ENCODE measurements around the gene GDF9.

GDF9 gene

DNA sequence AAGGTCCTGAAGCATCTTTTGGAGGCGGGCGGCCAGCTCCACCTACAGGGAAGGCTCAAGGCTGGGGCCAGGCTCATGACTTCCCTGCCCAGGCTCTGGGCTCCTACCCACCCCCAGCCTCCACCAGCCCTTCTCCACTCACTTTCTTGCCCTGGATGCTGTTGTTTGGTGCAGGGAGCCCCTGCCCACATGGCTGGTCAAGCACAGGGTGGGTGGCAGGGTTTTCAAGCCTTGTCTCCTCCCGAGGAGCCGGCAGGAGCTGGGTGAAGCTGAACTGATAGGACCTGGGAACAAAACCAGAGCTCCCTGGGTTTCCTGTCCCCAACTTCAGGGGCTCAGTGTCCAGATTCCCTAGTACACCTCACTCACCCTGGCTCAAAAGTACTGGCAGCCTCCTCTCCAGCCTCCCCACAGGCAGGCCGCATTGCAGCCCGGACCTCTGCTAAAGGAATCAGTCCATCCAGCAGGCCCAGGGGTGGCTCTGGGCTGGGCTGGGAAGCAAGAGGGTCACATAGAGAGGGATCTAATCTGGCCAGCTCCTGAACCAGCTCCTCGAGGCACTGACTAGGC, 42.7 kb downstream of the GDF9 start:
- H3K36me3 Mint-ChIP-seq (ENCODE audit: low read depth), result peaks cover 4% of the 10 kb centered on the region
- H3K27me3 Mint-ChIP-seq (ENCODE audit: low read depth), result peaks cover 65% of the 10 kb centered on the region
- no peaks in the 10 kb centered on the region for H3K9me3 Mint-ChIP-seq
- H3K4me3 Mint-ChIP-seq, result no peak overlapping the region
- H3K27ac Mint-ChIP-seq, result no peak overlapping the region
- H3K4me1 Mint-ChIP-seq (ENCODE audit: low read depth), result peaks cover 20% of the 10 kb centered on the region

DNA sequence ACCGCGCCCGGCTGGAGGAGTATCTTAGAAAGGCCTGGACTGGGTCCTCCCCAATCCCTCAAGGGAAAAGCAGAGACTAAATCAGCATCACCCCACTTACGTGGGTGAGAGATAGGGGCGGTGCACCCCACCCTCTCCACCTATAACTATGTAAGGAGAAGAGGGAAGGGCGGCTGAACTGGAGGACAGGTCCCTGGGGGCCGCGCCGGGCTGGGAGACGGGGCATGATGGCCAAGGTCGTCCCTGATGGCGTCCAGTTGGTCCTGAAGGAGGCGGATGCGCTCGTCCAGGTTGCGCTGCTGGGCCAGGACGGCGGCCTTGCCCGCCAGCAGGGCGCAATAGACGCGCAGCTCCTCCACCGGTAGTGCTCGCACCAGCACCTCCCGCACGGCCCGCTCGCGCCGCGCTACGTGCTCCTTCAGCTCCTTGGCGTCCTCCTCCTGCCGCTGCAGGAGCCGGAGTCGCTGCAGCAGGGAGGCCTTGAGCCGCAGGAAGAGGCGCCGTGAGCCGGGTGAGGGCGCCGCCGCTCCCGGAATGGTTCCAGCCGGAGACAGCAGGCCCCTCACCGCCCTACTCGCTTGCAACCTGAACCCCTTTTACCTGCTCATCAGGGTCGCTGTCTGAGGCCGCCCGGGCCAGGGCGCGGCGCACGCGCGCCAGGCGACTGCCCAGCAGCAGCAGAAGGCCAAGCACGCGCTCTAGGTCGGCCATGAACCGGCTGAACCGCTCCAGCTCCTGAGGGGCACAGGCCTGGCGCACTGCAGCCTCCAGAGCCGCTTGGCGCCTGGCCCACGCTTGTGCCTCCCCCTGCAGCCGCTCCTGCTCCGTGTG, 43.4 kb downstream of the GDF9 start:
- H3K36me3 Mint-ChIP-seq (ENCODE audit: low read depth), result peaks cover 4% of the 10 kb centered on the region
- H3K4me1 Mint-ChIP-seq (ENCODE audit: low read depth), result peaks cover 20% of the 10 kb centered on the region
- H3K27me3 Mint-ChIP-seq (ENCODE audit: low read depth), result peaks cover 59% of the 10 kb centered on the region
- H3K27ac Mint-ChIP-seq, result no peak overlapping the region
- no peaks in the 10 kb centered on the region for H3K9me3 Mint-ChIP-seq
- H3K4me3 Mint-ChIP-seq, result peak overlapping the region; percentile 25

DNA sequence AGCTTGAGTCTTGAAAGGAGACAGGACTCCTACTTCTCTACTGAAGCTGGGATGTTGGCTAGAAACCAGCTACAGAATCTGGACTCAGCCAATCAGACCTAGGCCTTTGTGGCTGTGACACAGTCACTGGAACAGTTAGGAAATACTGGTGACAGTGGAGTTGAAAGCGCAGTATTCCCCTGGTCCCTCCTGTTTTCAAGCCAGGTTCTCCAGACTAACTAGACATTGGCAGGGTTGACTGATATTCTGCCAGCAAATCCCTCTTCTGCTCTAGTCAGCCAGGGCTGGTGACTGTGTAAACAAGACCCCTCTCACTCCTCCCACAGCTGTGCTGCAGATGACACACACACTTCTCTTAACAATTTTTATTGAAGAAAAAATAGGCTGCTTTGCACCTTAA, 44.5 kb downstream of the GDF9 start:
- H3K36me3 Mint-ChIP-seq (ENCODE audit: low read depth), result peaks cover 4% of the 10 kb centered on the region
- no peak overlapping the region for H3K27ac Mint-ChIP-seq
- peaks cover 15% of the 10 kb centered on the region for H3K4me1 Mint-ChIP-seq (ENCODE audit: low read depth)
- H3K27me3 Mint-ChIP-seq (ENCODE audit: low read depth), result peaks cover 53% of the 10 kb centered on the region
- no peak overlapping the region for H3K4me3 Mint-ChIP-seq
- H3K9me3 Mint-ChIP-seq, result no peaks in the 10 kb centered on the region

DNA sequence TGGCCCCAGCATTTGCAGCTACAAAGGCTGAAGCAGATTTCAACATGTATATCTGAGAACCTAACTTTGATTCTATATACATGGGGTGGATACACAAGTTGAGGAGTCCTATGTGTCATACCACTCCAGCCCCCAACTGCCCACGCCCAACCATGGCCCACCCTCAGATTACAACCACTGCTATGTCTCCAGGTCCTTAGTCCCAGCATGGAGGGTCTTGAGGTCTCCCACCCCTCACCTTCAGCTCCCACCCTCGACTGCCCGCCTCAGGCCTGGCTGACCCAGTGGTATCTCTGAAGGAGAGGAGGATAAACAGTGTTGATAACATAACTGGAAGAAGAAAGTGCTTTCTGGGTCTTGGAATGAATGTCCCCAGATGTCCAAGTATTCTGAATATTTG, 44.9 kb downstream of the GDF9 start:
- H3K9me3 Mint-ChIP-seq, result no peaks in the 10 kb centered on the region
- H3K4me3 Mint-ChIP-seq, result no peak overlapping the region
- peaks cover 4% of the 10 kb centered on the region for H3K36me3 Mint-ChIP-seq (ENCODE audit: low read depth)
- peaks cover 15% of the 10 kb centered on the region for H3K4me1 Mint-ChIP-seq (ENCODE audit: low read depth)
- no peak overlapping the region for H3K27ac Mint-ChIP-seq
- H3K27me3 Mint-ChIP-seq (ENCODE audit: low read depth), result peaks cover 52% of the 10 kb centered on the region

DNA sequence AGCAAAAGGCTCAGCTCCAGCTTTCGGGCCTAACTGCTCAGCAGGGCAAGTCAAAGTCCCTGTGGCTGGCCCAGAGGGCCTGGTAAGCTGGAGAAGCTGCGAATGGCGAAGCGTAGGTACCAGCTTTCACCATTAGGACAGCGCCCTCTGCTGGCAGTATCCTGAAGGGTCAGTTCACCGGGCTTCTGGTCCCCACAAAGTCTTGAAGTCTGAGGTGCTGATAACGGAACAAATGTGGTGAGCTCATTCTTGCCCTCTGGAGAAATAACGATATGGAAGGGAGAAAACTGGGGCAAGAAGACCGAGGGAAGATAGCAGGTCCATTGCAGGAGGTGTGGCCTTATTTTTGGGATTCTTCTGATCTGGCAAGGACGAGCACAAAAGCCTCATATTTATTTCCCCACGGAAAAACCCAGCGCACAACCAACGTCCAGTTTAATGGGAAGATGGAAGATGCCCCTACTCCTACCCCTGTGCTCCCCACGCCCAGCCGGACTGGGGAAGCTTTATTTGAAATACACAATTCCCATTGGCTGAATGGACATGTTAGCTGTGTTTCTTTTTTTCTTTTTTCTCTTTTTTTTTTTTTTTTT, 46.0 kb downstream of the GDF9 start:
- Mint-ChIP-seq H3K27me3 (ENCODE audit: low read depth) (peaks cover 53% of the 10 kb centered on the region), H3K4me3 (no peak overlapping the region), H3K36me3 (ENCODE audit: low read depth) (peaks cover 4% of the 10 kb centered on the region), H3K9me3 (no peaks in the 10 kb centered on the region), H3K4me1 (ENCODE audit: low read depth) (peaks cover 15% of the 10 kb centered on the region), H3K27ac (no peak overlapping the region)

DNA sequence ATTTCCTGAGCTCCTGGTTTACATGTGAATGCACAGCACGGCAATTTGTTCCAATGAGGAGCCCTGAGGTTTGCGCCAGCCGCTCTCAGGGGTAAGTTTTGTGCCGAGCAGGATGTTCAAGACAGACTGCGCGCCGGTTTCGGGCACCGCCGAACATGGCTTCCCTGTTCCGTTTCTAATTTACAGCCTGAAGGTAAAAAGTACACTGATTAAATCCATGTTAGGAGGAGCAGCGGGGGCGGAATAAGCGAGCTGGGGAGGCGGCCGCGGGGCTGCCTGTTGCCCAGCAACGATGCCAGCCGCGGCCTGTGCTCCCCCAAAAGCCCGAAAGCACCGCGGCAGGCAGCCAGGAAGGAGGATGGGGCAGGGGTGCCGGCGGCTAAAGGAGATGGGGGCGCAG, 46.8 kb downstream of the GDF9 start:
- Mint-ChIP-seq H3K27ac (no peak overlapping the region), H3K27me3 (ENCODE audit: low read depth) (peaks cover 50% of the 10 kb centered on the region), H3K4me1 (ENCODE audit: low read depth) (peaks cover 12% of the 10 kb centered on the region), H3K9me3 (no peaks in the 10 kb centered on the region), H3K4me3 (no peak overlapping the region), H3K36me3 (ENCODE audit: low read depth) (peaks cover 4% of the 10 kb centered on the region)

DNA sequence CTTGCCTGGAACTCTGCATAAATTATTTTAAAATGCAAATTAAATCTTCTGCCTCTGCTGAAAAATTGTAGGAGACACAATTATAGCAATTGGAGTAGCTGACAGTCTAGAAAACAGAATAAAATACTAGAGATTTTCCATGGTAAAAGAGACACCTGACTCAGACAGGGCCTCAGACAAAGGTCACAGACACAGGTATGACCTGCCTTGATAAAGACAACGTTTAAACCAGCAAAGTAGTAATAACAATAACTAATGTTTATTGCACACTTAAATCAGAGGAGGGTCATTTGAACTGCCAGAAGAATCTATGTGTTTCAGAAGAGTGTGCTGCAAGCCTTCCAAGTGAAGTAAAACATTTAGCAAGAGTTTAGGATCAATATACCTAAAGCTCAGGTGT, 49.3 kb downstream of the GDF9 start:
- Mint-ChIP-seq H3K4me3 (no peak overlapping the region), H3K4me1 (ENCODE audit: low read depth) (peaks cover 13% of the 10 kb centered on the region), H3K27ac (no peak overlapping the region), H3K27me3 (ENCODE audit: low read depth) (peaks cover 52% of the 10 kb centered on the region), H3K9me3 (no peaks in the 10 kb centered on the region), H3K36me3 (ENCODE audit: low read depth) (peaks cover 4% of the 10 kb centered on the region)

DNA sequence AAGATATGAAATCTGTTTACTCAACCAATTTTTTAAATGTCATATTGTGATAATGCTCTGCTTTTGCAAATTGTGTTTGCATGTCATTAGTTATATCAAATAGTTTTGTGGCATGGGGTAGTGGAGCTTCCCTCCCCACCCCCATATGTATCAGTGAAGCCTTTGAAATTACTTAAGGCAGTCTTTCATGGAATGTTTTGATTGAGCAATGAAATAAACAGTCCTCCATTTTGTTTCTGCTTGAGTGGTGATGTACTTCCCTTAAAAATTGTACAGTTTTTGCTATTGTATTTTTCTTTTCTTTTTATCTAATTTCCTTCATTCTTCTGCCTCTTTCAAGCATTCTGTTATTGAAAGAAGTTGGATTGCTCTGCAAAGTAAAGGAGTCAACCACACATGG, 49.7 kb downstream of the GDF9 start:
- Mint-ChIP-seq H3K4me3 (no peak overlapping the region), H3K9me3 (no peaks in the 10 kb centered on the region), H3K4me1 (ENCODE audit: low read depth) (peaks cover 11% of the 10 kb centered on the region), H3K27ac (no peak overlapping the region), H3K27me3 (ENCODE audit: low read depth) (peaks cover 52% of the 10 kb centered on the region), H3K36me3 (ENCODE audit: low read depth) (peaks cover 3% of the 10 kb centered on the region)

DNA sequence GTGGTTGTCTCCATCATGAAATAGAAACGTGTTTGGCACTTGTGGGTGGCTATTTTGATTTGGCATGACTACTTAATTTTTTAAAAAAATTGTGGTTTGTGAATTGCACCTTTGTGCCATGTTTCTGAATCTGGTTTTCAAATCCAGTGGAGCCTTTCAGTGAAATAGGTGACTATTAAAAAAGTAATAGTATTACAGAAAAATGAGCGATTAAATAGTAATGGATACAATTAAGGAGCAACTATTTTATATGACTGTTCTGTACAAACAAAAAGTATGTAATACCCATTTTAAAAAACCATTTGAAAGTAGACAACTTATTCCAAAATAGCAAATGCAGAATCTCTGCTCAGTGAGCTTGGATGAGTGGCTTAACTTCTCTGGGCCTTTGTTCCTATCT, 50.2 kb downstream of the GDF9 start:
- Mint-ChIP-seq H3K4me3 (no peak overlapping the region), H3K36me3 (ENCODE audit: low read depth) (peaks cover 3% of the 10 kb centered on the region), H3K4me1 (ENCODE audit: low read depth) (peaks cover 11% of the 10 kb centered on the region), H3K9me3 (no peaks in the 10 kb centered on the region), H3K27me3 (ENCODE audit: low read depth) (peaks cover 54% of the 10 kb centered on the region), H3K27ac (no peak overlapping the region)

DNA sequence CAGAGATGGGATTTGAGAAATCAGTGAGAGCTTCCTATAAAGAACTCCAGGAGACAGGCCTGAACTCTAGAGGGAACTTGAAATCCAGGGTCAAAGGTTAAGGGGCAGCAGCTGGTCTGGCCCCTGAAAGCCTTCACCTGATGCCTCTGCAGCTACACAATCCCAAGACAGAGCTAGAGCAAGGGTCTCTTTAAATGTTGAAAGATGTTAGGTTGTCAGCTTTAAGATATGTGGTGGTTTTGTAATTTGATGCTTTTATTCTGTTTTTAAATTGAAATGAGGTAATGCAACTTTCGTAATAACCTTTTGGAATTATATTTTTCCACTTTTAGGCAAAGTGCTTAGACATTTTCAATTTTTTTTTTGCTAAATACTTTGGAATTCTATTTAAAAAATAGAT, 50.8 kb downstream of the GDF9 start:
- Mint-ChIP-seq H3K9me3 (no peaks in the 10 kb centered on the region), H3K4me1 (ENCODE audit: low read depth) (peaks cover 11% of the 10 kb centered on the region), H3K36me3 (ENCODE audit: low read depth) (peaks cover 3% of the 10 kb centered on the region), H3K4me3 (peak overlapping the region; percentile 54), H3K27me3 (ENCODE audit: low read depth) (peaks cover 60% of the 10 kb centered on the region), H3K27ac (no peak overlapping the region)

DNA sequence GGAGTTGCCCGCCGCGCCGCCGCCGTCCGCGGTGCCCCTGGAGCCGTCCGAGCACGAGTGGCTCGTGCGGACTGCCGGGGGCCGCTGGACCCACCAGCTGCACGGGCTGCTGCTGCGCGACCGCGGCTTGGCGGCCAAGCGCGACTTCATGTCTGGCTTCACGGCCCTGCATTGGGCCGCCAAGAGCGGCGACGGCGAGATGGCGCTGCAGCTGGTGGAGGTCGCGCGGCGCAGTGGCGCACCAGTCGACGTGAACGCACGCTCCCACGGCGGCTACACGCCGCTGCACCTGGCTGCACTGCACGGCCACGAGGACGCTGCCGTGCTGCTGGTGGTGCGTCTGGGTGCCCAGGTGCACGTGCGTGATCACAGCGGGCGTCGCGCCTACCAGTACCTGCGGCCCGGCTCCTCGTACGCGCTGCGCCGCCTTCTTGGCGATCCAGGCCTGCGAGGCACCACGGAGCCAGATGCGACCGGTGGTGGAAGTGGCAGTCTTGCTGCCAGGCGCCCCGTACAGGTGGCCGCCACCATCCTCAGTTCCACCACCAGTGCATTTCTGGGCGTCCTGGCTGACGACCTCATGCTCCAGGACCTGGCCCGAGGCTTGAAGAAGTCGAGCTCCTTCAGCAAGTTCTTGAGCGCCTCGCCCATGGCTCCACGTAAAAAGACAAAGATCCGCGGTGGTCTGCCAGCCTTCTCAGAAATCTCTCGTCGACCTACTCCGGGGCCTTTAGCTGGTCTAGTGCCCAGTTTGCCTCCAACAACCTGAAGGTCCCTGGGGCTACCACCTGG, 51.6 kb downstream of the GDF9 start:
- Mint-ChIP-seq H3K4me1 (ENCODE audit: low read depth) (peaks cover 11% of the 10 kb centered on the region), H3K27ac (peak overlapping the region; percentile 52), H3K36me3 (ENCODE audit: low read depth) (peaks cover 3% of the 10 kb centered on the region), H3K4me3 (peak overlapping the region; percentile 54), H3K9me3 (no peaks in the 10 kb centered on the region), H3K27me3 (ENCODE audit: low read depth) (peaks cover 62% of the 10 kb centered on the region)

DNA sequence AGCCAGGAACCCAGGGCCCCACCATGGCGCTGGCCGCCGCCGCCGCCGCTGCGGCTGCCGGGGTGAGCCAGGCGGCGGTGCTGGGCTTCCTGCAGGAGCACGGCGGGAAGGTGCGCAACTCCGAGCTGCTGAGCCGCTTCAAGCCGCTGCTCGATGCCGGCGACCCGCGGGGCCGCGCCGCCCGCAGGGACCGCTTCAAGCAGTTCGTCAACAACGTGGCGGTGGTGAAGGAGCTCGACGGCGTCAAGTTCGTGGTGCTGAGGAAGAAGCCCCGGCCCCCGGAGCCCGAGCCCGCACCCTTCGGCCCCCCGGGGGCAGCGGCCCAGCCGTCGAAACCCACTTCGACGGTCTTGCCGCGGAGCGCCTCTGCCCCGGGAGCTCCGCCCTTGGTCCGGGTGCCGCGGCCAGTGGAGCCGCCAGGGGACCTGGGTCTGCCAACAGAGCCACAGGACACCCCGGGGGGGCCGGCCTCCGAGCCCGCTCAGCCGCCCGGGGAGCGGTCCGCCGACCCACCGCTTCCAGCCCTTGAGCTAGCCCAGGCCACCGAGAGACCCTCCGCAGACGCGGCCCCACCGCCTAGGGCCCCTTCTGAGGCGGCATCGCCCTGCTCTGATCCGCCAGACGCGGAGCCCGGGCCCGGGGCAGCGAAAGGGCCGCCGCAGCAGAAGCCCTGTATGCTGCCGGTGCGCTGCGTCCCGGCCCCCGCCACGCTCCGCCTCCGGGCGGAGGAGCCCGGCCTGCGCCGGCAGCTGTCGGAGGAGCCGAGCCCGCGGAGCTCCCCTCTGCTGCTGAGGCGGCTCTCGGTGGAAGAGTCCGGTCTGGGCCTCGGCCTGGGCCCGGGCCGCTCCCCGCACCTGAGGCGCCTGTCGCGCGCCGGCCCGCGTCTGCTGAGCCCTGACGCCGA, 52.4 kb downstream of the GDF9 start:
- H3K9me3 Mint-ChIP-seq, result no peaks in the 10 kb centered on the region
- peaks cover 8% of the 10 kb centered on the region for H3K4me1 Mint-ChIP-seq (ENCODE audit: low read depth)
- no peak overlapping the region for H3K27ac Mint-ChIP-seq
- no peak overlapping the region for H3K4me3 Mint-ChIP-seq
- H3K27me3 Mint-ChIP-seq (ENCODE audit: low read depth), result peaks cover 64% of the 10 kb centered on the region
- H3K36me3 Mint-ChIP-seq (ENCODE audit: low read depth), result peaks cover 1% of the 10 kb centered on the region

DNA sequence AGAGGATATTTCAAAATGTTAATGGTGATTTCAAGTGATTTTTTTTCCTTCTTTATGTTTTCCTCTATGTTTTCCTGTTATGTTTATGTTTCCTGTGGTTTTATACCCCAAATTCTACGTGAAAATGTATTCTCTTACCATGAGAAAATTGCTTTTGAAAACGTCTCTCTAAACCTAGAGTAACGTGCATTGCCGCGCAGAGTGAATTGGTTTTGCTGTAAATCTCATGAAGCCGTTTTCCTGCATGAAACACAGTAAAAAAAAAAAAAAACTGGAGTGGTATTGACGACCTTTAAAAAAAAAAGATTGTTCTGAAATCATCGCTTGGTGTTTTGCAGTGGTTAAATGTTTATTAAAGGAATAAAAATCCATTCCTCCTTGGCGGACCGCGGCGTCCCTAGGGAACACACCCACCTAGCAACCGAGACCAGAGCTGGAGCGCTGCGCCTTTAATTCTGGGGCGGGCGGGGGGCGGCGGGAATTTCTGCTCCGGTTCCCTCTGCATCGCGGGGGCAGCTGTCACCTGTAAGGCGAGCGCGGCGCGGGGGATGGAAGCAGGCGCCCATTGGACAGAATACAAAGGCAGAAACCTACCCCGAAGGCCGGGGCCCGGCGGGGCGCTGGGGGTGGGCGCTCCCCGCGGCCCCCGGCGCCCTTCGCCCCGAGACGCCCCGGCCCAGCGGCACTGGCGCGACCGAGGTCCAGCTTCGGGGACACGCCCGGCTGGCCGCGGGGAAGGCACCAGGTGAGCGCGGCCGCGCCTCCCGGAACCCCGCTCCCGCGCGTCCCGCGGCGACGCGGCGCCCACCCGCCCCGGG, 53.3 kb downstream of the GDF9 start, which contains the start of gene SOWAHA:
SOWAHA (plus strand) TSS at position 522 of the 818 bp plus-strand sequence. CDS start 320 bp downstream, outside the sequence.
- H3K4me1 Mint-ChIP-seq (ENCODE audit: low read depth), result peaks cover 8% of the 10 kb centered on the region
- peak within 1 kb of the TSS; percentile 75 for H3K4me3 Mint-ChIP-seq
- no peak within 1 kb of the TSS for H3K27ac Mint-ChIP-seq
- H3K36me3 Mint-ChIP-seq (ENCODE audit: low read depth), result peaks cover 1% of the 10 kb centered on the region
- H3K9me3 Mint-ChIP-seq, result no peaks in the 10 kb centered on the region
- peaks cover 69% of the 10 kb centered on the region for H3K27me3 Mint-ChIP-seq (ENCODE audit: low read depth)

All from T-helper 1 cell treated with Interleukin-12 subunit alpha and Interleukin-12 subunit beta and Interleukin-4 antibody, amounts not matched to agents 30 μg/mL and 1 μg/mL, for 36 hours (primary cell).